Measurements from ENCODE around the gene ZNF185. TPM values are rescaled to one million over a fixed set of nuclear protein-coding genes. Genes with fewer than 3 reads are reported as not detected.

Gene ZNF185
- total and polyA plus RNA-seq, 2 experiments from 2014 or later = 9.2 to 10.3 TPM

DNA sequence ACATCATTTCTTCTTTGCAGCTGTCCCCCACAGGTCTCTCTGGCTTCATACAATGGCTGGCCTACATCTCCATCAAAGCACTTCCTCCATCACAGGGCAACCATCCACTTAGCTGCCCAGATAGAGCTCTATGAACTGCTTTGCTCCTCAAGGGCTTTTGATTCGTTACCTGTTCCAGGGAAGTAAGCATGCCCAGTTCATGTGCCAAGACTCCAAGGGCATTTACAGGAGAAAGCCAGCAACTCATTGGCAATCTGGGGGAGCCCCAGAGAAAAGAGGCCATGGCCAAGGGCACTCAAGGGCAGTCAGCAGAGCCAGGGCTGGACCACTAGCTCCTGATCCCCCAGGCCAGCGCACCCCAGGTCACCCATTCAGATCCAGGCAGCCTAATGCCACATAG lies 24.5 kb upstream of the ZNF185 start:
- H3K27me3 ChIP-seq = no peaks in the 10 kb centered on the region
- H3K9me3 ChIP-seq (ENCODE audit: low read depth) = no peaks in the 10 kb centered on the region
- no peak overlapping the region for H3K4me3 ChIP-seq
- DNase-seq (ENCODE audit: low read depth in 1 of 2, low spot score in 1 of 2) = no peak
- H3K27ac ChIP-seq = no peak overlapping the region
- H3K4me1 ChIP-seq (ENCODE audit: low read depth) = no peaks in the 10 kb centered on the region
- TF ChIP-seq, protein P1, sequence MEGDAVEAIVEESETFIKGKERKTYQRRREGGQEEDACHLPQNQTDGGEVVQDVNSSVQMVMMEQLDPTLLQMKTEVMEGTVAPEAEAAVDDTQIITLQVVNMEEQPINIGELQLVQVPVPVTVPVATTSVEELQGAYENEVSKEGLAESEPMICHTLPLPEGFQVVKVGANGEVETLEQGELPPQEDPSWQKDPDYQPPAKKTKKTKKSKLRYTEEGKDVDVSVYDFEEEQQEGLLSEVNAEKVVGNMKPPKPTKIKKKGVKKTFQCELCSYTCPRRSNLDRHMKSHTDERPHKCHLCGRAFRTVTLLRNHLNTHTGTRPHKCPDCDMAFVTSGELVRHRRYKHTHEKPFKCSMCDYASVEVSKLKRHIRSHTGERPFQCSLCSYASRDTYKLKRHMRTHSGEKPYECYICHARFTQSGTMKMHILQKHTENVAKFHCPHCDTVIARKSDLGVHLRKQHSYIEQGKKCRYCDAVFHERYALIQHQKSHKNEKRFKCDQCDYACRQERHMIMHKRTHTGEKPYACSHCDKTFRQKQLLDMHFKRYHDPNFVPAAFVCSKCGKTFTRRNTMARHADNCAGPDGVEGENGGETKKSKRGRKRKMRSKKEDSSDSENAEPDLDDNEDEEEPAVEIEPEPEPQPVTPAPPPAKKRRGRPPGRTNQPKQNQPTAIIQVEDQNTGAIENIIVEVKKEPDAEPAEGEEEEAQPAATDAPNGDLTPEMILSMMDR (IDR thresholded peaks at IDR 0.05; ENCODE audit: low read depth, low read length) = no peak
- no peaks in the 10 kb centered on the region for H3K36me3 ChIP-seq

DNA sequence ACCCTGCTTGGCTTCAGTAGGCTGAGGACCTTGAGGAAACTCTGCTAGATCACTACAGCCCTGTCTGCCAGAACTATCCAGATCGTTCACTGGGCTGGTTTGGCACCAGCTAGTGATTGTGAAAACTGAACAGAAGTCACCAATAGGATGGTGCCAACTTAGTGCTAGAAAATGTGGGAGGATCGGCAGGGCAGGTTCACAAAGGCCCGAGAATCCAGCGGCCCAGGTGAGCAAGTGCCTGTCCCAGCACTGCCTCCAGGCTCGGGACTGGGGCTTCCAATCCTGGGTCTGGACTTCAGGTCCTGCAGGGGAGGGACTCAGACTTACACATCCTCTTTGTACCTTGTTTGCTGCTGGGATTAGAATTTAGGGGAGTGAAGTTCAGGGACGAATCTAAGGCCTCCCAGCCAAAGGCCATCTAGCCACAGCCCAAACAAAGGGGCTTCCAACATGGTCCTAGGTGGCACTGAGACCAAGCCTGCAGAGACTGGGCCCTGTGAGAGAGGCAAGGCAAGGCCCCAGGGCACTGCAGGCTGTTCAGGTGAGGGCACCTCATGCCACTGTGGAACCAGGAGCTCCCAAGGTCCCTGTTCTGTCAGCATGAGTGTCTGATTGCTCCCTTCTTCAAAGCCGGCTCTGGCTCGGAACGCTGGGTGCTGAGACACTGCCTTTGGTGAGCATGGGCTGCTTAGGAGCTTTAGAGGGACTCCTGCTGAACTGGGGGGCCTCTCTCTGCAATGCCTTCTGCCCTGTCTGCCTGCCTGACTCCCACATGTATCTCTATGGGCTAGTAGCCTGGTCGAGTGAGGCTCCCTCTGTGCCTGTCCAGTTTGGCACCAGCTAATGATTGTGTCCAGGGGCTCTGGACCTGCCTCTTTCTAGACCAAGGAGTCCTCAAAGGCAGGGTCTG lies 20.7 kb upstream of the ZNF185 start:
- Histone ChIP-seq H3K9me3 (ENCODE audit: low read depth) (no peaks in the 10 kb centered on the region), H3K4me3 (no peak overlapping the region), H3K27me3 (no peaks in the 10 kb centered on the region), H3K4me1 (ENCODE audit: low read depth) (no peaks in the 10 kb centered on the region), H3K27ac (no peak overlapping the region), H3K36me3 (no peaks in the 10 kb centered on the region)
- no peak for DNase-seq (ENCODE audit: low read depth in 1 of 2, low spot score in 1 of 2)
- TF ChIP-seq, protein P1 (IDR thresholded peaks at IDR 0.05; ENCODE audit: low read depth, low read length) = no peak

DNA sequence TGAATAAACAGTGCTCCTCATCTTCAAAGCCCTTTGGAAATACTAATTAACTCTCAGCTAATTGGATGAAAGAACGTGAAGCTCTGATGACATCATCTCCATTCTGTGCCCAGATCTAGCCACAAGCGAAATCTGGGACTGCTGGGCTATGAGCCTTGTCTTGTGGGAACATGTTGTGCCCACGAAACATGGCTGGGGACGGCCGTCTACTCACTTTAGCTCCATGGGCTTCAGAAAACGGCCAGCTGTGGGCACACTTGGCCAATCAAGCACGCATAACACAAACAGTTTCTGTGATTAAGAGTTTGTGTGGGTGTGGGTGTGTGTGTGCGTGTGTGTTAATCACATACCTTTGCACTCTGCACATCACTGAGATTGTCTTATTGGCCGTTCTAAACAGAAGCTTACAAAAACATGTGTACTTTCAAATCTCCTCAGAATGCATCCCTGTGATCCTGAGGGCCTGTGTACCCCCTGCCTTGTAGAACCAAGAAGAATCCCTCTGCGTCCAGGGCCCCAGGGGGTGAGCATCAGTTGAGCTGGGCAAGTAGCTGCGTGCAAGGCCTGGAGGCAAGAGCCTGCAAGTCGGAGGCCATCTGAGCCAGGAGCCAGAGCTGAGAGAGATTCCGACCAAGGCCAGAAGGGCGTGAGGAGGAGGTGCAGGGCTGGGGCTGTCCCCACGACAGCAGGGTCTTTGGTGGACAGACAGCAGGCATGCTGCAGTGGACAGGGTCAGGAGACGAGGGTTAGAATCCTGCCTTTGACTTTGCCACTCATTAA lies 18.7 kb upstream of the ZNF185 start:
- H3K4me1 ChIP-seq (ENCODE audit: low read depth) = no peaks in the 10 kb centered on the region
- TF ChIP-seq, protein P1 (IDR thresholded peaks at IDR 0.05; ENCODE audit: low read depth, low read length) = no peak
- no peaks in the 10 kb centered on the region for H3K36me3 ChIP-seq
- H3K27me3 ChIP-seq = no peaks in the 10 kb centered on the region
- no peak overlapping the region for H3K4me3 ChIP-seq
- no peak for DNase-seq (ENCODE audit: low read depth in 1 of 2, low spot score in 1 of 2)
- H3K9me3 ChIP-seq (ENCODE audit: low read depth) = no peaks in the 10 kb centered on the region
- H3K27ac ChIP-seq = no peak overlapping the region

DNA sequence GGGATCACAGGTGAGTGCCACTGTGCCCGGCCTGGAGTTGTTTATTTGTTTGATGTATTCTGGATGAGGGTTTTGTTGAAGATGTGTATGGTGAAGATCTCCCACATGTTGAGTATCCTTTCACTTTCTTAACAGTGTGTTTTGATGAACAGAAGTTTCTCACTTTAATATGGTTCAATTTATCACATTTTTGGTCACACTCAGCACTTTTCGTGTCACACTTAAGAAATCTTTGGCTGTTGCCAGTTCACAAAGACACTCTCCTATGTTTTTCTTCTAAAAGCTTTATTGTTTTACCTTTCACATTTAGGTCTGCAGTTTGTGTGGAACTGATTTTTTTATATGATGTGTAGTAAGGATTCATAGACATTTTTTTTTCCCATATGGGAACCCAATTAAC lies 16.6 kb upstream of the ZNF185 start:
- no peaks in the 10 kb centered on the region for H3K27me3 ChIP-seq
- TF ChIP-seq, protein P1 (IDR thresholded peaks at IDR 0.05; ENCODE audit: low read depth, low read length) = no peak
- no peak overlapping the region for H3K4me3 ChIP-seq
- H3K36me3 ChIP-seq = no peaks in the 10 kb centered on the region
- no peak overlapping the region for H3K27ac ChIP-seq
- no peaks in the 10 kb centered on the region for H3K4me1 ChIP-seq (ENCODE audit: low read depth)
- no peak for DNase-seq (ENCODE audit: low read depth in 1 of 2, low spot score in 1 of 2)
- no peaks in the 10 kb centered on the region for H3K9me3 ChIP-seq (ENCODE audit: low read depth)

DNA sequence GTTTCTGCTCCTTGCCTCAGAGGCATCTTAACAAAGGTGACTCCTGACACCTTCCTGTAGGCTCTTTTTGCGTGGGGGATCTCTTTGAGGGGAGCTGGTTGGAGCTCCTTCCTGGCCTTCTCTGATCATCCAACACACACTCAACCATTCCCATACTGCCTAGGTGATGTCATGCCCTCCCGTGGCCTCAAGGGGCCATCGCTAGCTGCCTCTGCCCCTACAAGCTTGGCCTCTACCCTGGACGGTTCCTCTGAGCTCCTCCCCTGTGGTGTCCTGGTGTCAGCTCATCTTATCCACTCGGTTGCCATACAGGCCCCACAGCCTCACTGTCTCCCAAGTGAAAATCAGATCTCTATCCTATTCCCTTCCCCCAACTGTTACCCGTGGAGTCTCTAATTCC lies 13.7 kb upstream of the ZNF185 start:
- TF ChIP-seq, protein P1 (IDR thresholded peaks at IDR 0.05; ENCODE audit: low read depth, low read length) = no peak
- H3K36me3 ChIP-seq = no peaks in the 10 kb centered on the region
- no peaks in the 10 kb centered on the region for H3K4me1 ChIP-seq (ENCODE audit: low read depth)
- H3K9me3 ChIP-seq (ENCODE audit: low read depth) = no peaks in the 10 kb centered on the region
- DNase-seq (ENCODE audit: low read depth in 1 of 2, low spot score in 1 of 2) = no peak
- no peaks in the 10 kb centered on the region for H3K27me3 ChIP-seq
- H3K4me3 ChIP-seq = no peak overlapping the region
- no peak overlapping the region for H3K27ac ChIP-seq

Data from cardiac muscle cell (in vitro differentiated cells and primary cell).